Thoracic aorta (tissue), 2 donors: ENCODE data around the gene KCNJ15. TPM values are rescaled to one million over a fixed set of nuclear protein-coding genes. Genes with fewer than 3 reads are reported as not detected.

ENCODE experiments used
- ATAC-seq: fragments of 150-250 bp; one replicate; pipeline ENCODE4 v1.8.0; 2017; ENCODE audit warnings: low read depth; ENCODE audit not compliant: insufficient number of reproducible peaks, low FRiP score
- DNase-seq: peaks from one replicate; pipeline ENCODE4 v3.0.0-alpha.2; 2020; ENCODE audit warnings: low spot score
- H3K27ac ChIP-seq, 2 donors: fragments of 200-600 bp; sonication (generic); 1 replicate in 1 of 2; 2 replicates in 1 of 2; pipeline ENCODE4 v1.5.1; 2016; ENCODE audit warnings: mild to moderate bottlenecking in 2 of 2, moderate library complexity in 2 of 2
- H3K27me3 ChIP-seq: fragments of 200-600 bp; sonication (generic); replicated peaks from 2 replicates; pipeline ENCODE4 v1.6.0; 2016; ENCODE audit warnings: mild to moderate bottlenecking; ENCODE audit not compliant: insufficient read depth
- H3K36me3 ChIP-seq: fragments of 200-600 bp; sonication (generic); one replicate; pipeline ENCODE4 v1.5.1; 2016
- H3K4me1 ChIP-seq, 2 donors: fragments of 200-600 bp; sonication (generic); 1 replicate in 1 of 2; 2 replicates in 1 of 2; pipeline versions ENCODE4 v1.5.1 to v1.6.0; 2016; ENCODE audit warnings: low read depth in 2 of 2, mild to moderate bottlenecking in 1 of 2; ENCODE audit not compliant: control insufficient read depth in 1 of 2
- H3K4me3 ChIP-seq: fragments of 200-600 bp; sonication (generic); 2 replicates; pipeline ENCODE4 v1.5.1; 2016; ENCODE audit warnings: mild to moderate bottlenecking
- H3K9me3 ChIP-seq: fragments of 200-600 bp; sonication (generic); 2 replicates; pipeline ENCODE4 v1.5.1; 2016
- total RNA-seq, 2 donors: library from RNA; depleted of rRNA; stranded (reverse); fragments of >200 nt; gene quantifications; one replicate each; pipeline versions ENCODE4 v1.1.0 to v1.2.3, GENCODE V29; 2016
- TF ChIP-seq, protein P1 (sequence below): fragments of 200-600 bp; sonication (generic); IDR thresholded peaks from one replicate; pipeline ENCODE4 v1.5.1; 2019; ENCODE audit warnings: antibody characterized with exemption

Gene KCNJ15
- total RNA-seq, 2 donors from 2014 or later = 0.41 to 1.8 TPM

DNA sequence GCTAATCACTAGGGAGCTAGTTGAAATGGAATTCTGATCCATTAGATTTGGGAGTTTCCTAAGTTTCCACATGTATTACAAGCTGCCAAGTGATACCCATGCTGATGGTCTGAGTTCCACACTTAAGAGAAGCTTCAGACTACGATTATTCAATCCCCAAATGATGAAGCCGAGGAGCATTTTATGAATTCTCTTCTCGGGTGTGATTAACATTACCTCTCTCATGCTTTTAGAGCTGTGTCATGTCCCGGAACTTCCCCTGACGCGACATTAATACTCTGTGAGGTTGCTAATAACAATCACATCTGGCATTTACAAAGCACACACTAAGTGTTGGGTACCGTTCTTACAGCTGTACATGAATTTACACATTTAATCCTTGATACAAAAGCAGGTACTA lies 63.0 kb downstream of the KCNJ15 start:
- Histone ChIP-seq H3K27me3 (no peaks in the 10 kb centered on the region), H3K27ac (no peak overlapping the region), H3K36me3 (no peaks in the 10 kb centered on the region), H3K4me1 (peaks cover 0 to 4% of the 10 kb centered on the region in 2 donors), H3K4me3 (no peak overlapping the region), H3K9me3 (no peaks in the 10 kb centered on the region)
- ATAC-seq (no peak), DNase-seq (no peak)
- TF ChIP-seq, protein P1, sequence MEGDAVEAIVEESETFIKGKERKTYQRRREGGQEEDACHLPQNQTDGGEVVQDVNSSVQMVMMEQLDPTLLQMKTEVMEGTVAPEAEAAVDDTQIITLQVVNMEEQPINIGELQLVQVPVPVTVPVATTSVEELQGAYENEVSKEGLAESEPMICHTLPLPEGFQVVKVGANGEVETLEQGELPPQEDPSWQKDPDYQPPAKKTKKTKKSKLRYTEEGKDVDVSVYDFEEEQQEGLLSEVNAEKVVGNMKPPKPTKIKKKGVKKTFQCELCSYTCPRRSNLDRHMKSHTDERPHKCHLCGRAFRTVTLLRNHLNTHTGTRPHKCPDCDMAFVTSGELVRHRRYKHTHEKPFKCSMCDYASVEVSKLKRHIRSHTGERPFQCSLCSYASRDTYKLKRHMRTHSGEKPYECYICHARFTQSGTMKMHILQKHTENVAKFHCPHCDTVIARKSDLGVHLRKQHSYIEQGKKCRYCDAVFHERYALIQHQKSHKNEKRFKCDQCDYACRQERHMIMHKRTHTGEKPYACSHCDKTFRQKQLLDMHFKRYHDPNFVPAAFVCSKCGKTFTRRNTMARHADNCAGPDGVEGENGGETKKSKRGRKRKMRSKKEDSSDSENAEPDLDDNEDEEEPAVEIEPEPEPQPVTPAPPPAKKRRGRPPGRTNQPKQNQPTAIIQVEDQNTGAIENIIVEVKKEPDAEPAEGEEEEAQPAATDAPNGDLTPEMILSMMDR = no peak

DNA sequence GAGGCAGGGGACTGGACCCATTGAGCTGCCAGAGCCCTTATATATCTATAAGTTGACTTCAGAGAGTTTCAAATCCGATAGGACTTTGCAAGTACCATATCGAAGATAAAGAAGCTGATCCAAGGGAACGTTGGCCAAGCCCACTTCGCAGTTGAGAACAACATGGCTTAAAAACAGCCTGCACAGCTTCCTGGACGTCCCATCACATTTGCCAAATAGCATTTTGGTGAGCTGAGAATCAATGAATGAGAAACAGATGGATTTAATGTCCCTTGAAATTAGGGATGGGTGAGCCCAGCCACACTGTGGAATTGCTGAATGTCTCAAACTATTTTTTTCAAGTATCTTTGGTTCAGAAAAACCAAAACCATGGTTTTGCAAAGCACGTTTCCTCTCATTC lies 64.8 kb downstream of the KCNJ15 start:
- Histone ChIP-seq H3K27me3 (no peaks in the 10 kb centered on the region), H3K36me3 (no peaks in the 10 kb centered on the region), H3K27ac (no peak overlapping the region), H3K4me3 (no peak overlapping the region), H3K9me3 (no peaks in the 10 kb centered on the region), H3K4me1 (no peaks in the 10 kb centered on the region)
- TF ChIP-seq, protein P1 = no peak
- no peak for ATAC-seq
- no peak for DNase-seq

DNA sequence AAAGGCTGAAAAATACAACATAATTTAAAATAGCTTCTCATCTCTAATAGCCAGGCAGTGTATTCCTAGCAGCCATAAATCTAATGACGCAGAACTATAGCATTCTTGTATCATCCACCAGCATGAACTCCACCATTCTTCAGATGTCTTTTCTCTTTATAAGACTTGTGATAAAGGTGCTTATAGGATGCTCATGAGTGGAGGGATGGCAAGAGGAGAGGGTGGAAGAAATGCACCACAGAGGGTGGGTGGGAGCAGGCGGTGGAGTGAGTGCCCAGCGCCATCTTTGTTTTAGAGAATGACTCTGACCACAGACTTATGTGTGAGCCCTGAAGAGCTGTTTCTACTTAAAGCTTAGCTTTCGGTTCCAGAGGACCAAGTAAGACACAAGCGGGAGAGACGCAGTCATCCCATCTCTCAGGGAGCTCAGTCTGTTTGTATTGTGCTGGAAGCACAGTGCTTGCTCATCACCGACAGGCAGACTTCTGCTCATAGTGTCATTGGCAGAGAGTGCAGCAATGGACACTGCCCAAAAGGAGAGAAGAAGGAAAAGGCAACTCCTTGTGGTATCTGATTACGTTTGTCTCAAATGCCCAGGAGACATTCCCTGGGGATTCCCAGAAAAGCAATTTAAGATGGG lies 65.6 kb downstream of the KCNJ15 start:
- no peaks in the 10 kb centered on the region for H3K4me1 ChIP-seq
- H3K27ac ChIP-seq = no peak overlapping the region
- TF ChIP-seq, protein P1 = no peak
- H3K27me3 ChIP-seq = no peaks in the 10 kb centered on the region
- ATAC-seq (no peak), DNase-seq (no peak)
- H3K36me3 ChIP-seq = no peaks in the 10 kb centered on the region
- no peak overlapping the region for H3K4me3 ChIP-seq
- no peaks in the 10 kb centered on the region for H3K9me3 ChIP-seq

DNA sequence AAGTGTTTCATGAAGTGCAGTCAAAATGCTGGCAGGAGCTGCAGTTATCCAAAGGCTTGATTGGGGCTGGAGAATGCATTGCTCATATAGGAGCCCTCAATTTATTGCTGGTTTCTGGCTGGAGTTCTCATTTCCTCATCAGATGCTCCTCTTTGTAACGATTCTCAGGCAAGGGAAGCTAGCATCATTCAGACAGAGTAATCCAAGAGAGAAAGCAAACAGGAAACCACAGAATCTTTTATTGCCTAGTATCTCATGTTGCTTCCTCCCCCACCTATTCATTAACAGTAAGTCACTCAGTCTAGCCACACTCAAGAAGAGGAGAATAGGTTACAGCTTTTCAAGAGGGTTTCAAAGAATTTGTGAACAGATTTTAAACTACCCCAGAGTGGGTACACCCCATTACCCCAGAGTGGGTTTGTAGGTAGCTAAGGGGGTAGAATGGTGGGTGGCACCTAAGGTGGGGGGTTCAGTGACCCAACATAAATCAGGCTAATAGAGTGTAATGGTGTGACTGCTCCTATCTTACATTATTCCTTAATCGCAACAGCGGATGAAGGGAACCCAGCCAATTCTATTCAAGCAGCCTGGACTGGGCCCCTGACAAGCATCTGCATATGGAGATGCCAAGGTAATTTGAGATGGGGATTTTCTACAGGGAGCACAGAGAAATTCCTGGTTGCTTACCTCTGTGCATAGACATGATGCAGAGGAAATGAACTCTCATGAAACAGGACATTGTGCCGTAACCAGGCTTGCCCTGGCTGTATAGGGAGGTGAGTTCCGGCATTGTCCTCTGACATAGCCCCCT lies 67.1 kb downstream of the KCNJ15 start:
- ATAC-seq (no peak), DNase-seq (no peak)
- TF ChIP-seq, protein P1 = no peak
- H3K27ac ChIP-seq = no peak overlapping the region
- no peak overlapping the region for H3K4me3 ChIP-seq
- H3K4me1 ChIP-seq = no peaks in the 10 kb centered on the region
- H3K9me3 ChIP-seq = no peaks in the 10 kb centered on the region
- H3K36me3 ChIP-seq = no peaks in the 10 kb centered on the region
- H3K27me3 ChIP-seq = no peaks in the 10 kb centered on the region

DNA sequence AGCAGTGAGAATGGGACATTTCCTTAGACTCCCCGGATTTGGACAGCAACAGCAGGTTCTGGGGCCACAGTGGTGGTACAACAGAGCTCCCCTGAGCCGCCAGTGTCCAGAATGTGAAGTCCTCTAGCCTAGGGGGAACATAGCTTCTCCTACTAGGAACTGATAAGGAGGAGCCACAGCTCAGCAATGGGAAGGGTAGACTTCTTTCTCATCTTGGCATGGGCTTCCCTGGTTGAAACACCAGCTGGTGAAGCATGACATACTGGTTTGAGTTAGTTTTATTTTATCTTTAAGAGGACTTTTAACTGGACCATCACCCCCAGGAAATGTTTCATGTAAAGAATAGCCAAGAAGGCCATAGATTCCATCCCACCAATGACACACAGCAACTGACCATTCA lies 68.4 kb downstream of the KCNJ15 start:
- DNase-seq (no peak), ATAC-seq (no peak)
- H3K9me3 ChIP-seq = no peaks in the 10 kb centered on the region
- H3K4me1 ChIP-seq = no peaks in the 10 kb centered on the region
- no peak overlapping the region for H3K27ac ChIP-seq
- H3K4me3 ChIP-seq = no peak overlapping the region
- TF ChIP-seq, protein P1 = no peak
- no peaks in the 10 kb centered on the region for H3K36me3 ChIP-seq
- H3K27me3 ChIP-seq = no peaks in the 10 kb centered on the region
